ENCODE data around the gene CPED1. TPM values are rescaled to one million over a fixed set of nuclear protein-coding genes. Genes with fewer than 3 reads are reported as not detected.
"Not testable (repeated sequence)": the region's sequence is repeated elsewhere in the genome, so short reads cannot be mapped to it uniquely, and the experiment has no call there.

Gene CPED1
- total RNA-seq, 1 donor: 95.9 TPM

DNA sequence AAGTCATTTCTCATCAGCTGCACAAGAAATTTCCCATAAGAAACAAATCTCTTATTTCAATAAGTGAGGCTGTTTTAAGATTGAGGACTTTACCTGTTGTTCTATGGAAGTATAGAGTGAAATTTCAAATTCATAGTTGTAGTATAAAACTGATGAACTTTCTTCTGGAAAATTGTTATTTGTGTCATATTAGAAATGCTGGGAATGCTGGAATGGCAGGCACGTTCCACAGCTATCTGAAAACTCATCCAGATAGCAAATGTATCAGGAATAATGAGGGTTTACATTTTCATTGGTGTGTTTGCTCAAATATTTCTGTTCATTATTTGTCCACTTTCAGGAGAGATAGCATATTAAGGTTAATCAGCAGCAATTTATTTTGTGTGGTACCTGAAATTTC lies 40.8 kb downstream of the CPED1 start:
- H3K4me3 ChIP-seq (ENCODE audit: low read depth, low read length): no peak overlapping the region
- no peak for DNase-seq (ENCODE audit: low read depth)
- TF ChIP-seq CTCF (IDR thresholded peaks at IDR 0.05; ENCODE audit: insufficient read depth, low read depth, low read length): no peak

- peak overlapping the region; percentile 26 for H3K4me3 ChIP-seq (ENCODE audit: low read depth, low read length)
- DNase-seq (ENCODE audit: low read depth): no peak
- TF ChIP-seq CTCF (IDR thresholded peaks at IDR 0.05; ENCODE audit: insufficient read depth, low read depth, low read length): no peak
Measured at GRCh38 chr7:121030308-121030707, 41.8 kb downstream of the CPED1 start.

- no peak overlapping the region for H3K4me3 ChIP-seq (ENCODE audit: low read depth, low read length)
- DNase-seq (ENCODE audit: low read depth): peak; percentile 65
- no peak for TF ChIP-seq CTCF (IDR thresholded peaks at IDR 0.05; ENCODE audit: insufficient read depth, low read depth, low read length)
Measured at GRCh38 chr7:121032645-121033460, 44.3 kb downstream of the CPED1 start.

- no peak for TF ChIP-seq CTCF (IDR thresholded peaks at IDR 0.05; ENCODE audit: insufficient read depth, low read depth, low read length)
- no peak overlapping the region for H3K4me3 ChIP-seq (ENCODE audit: low read depth, low read length)
- DNase-seq (ENCODE audit: low read depth): no peak
Measured at GRCh38 chr7:121034929-121035328, 46.4 kb downstream of the CPED1 start.

DNA sequence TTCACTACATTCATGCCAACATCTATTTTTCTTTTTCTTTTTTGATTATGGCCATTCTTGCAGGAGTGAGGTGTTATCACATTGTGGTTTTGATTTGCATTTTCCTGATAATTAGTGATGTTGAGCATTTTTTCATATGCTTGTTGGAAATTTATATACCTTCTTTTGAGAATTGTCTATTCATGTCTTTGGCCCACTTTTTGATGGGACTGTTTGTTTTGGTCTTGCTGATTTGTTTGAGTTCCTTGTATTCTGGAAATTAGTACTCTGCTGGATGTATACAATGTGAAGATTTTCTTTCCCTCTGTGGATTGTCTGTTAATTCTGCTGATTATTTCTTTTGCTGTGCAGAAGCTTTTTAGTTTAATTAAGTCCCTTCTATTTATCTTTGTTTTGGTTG lies 48.3 kb downstream of the CPED1 start:
- DNase-seq (ENCODE audit: low read depth): not testable (repeated sequence)

GRCh38 chr7:121037329-121037728 lies 48.8 kb downstream of the CPED1 start:
- H3K4me3 ChIP-seq (ENCODE audit: low read depth, low read length); DNase-seq (ENCODE audit: low read depth): not testable (repeated sequence)

More for the DNA sequence above, 48.3 kb downstream of the CPED1 start:
- not testable (repeated sequence) for H3K4me3 ChIP-seq (ENCODE audit: low read depth, low read length)

- no peak for DNase-seq (ENCODE audit: low read depth)
- no peak for TF ChIP-seq CTCF (IDR thresholded peaks at IDR 0.05; ENCODE audit: insufficient read depth, low read depth, low read length)
- no peak overlapping the region for H3K4me3 ChIP-seq (ENCODE audit: low read depth, low read length)
Measured at GRCh38 chr7:121037957-121038716, 49.6 kb downstream of the CPED1 start.

Data from fibroblast of villous mesenchyme (primary cell).